Lung (tissue), 12 donors: Measurements from ENCODE around the gene ADORA3. TPM values are rescaled to one million over a fixed set of nuclear protein-coding genes. Genes with fewer than 3 reads are reported as not detected.

Experiments used
- ATAC-seq: fragments of 200-7000 bp; cut with Tn5 transposase; one replicate; pipeline ENCODE4 v1.9.1; 2020; ENCODE audit warnings: moderate number of reproducible peaks; ENCODE audit not compliant: insufficient read depth, low FRiP score
- DNase-seq, 3 donors: peaks; one replicate each; pipeline ENCODE4 v3.0.0-alpha.2; 2013 to 2017
- H3K27ac ChIP-seq, 2 donors: one replicate each; pipeline ENCODE4 v1.5.1; 2013; ENCODE audit warnings: mild to moderate bottlenecking in 2 of 2, moderate library complexity in 2 of 2, control low read depth in 1 of 2, inconsistent platforms in 1 of 2, low read depth in 1 of 2, low read length in 1 of 2
- H3K27me3 ChIP-seq, 3 donors: one replicate each; pipeline ENCODE4 v1.5.1; 2013; ENCODE audit warnings: low read length in 2 of 3; ENCODE audit not compliant: control insufficient read depth in 3 of 3, insufficient read depth in 3 of 3
- H3K36me3 ChIP-seq, 4 donors: one replicate each; pipeline ENCODE4 v1.5.1; 2013; ENCODE audit warnings: low read length in 4 of 4, mild to moderate bottlenecking in 1 of 4, moderate library complexity in 1 of 4; ENCODE audit not compliant: control insufficient read depth in 4 of 4, insufficient read depth in 4 of 4
- H3K4me1 ChIP-seq, 5 donors: one replicate each; pipeline ENCODE4 v1.5.1; 2013; ENCODE audit warnings: low read length in 5 of 5, mild to moderate bottlenecking in 2 of 5, moderate library complexity in 1 of 5; ENCODE audit not compliant: control insufficient read depth in 5 of 5, insufficient read depth in 5 of 5
- H3K4me3 ChIP-seq: one replicate; pipeline ENCODE4 v1.5.1; 2013; ENCODE audit warnings: mild to moderate bottlenecking, control low read depth, moderate library complexity
- H3K9ac ChIP-seq, 2 donors: one replicate each; pipeline ENCODE4 v1.5.1; 2013; ENCODE audit warnings: low read length in 2 of 2, control low read depth in 1 of 2; ENCODE audit not compliant: insufficient read depth in 1 of 2
- H3K9me3 ChIP-seq, 4 donors: one replicate each; pipeline ENCODE4 v1.5.1; 2013; ENCODE audit warnings: low read length in 3 of 4, mild to moderate bottlenecking in 1 of 4, moderate library complexity in 1 of 4; ENCODE audit not compliant: control insufficient read depth in 4 of 4, insufficient read depth in 3 of 4
- CTCF ChIP-seq: IDR thresholded peaks from 2 replicates; pipeline ENCODE4 v1.5.1; 2012; ENCODE audit warnings: mild to moderate bottlenecking; ENCODE audit errors: control extremely low read depth, extremely low read depth
- WGBS, 2 donors: extraction: QIAGEN DNeasy Blood & Tissue Kit; methylation state at CpG; one replicate each; pipeline ENCODE4 v1.1.7; 2013; 5-methylcytosine and 5-hydroxymethylcytosine counted together
- polyA plus RNA-seq, 2 donors: library from polyadenylated mRNA; stranded (reverse); fragments of 200-250 nt; gene quantifications; one replicate each; pipeline ENCODE4 v1.2.1, GENCODE V29; 2013
- total RNA-seq, 2 donors: library from RNA; depleted of rRNA in 1 of 2; stranded (reverse); fragments of >200 nt in 1 of 2; gene quantifications; one replicate each; pipeline ENCODE4 v1.2.1, GENCODE V29; 2014 to 2021
- donor health status: control.
- donor health status: control.
- donor health status: Bipolar disorder and iron deficiency.
- donor health status: healthy.
- donor health status: DM: yes; HTN: yes; CAD: no.

ADORA3 gene
- total and polyA plus RNA-seq, 4 donors, result 1.1 to 10.3 (median 3.9) TPM

- no peak overlapping the region for H3K27ac ChIP-seq
- TF ChIP-seq CTCF, result no peak
- ATAC-seq (no peak), DNase-seq (no peak)
- H3K4me1 ChIP-seq, result peaks cover 3 to 20% (median 8%) of the 10 kb centered on the region in 5 donors
- no peaks in the 10 kb centered on the region for H3K27me3 ChIP-seq
- H3K9me3 ChIP-seq, result no peaks in the 10 kb centered on the region
- no peaks in the 10 kb centered on the region for H3K36me3 ChIP-seq
- 93 to 95% methylated on average over 3 of the region's 3 CpGs for WGBS, 2 donors
- no peak overlapping the region for H3K4me3 ChIP-seq
- no peak overlapping the region for H3K9ac ChIP-seq
Observed at GRCh38 chr1:111520053-111520452, 16.6 kb upstream of the ADORA3 start.

GRCh38 chr1:111517469-111518225 is 14.2 kb upstream of the ADORA3 start:
- H3K4me3 ChIP-seq, result no peak overlapping the region
- no peak overlapping the region for H3K9ac ChIP-seq
- H3K4me1 ChIP-seq, result peaks cover 8 to 32% (median 15%) of the 10 kb centered on the region in 5 donors
- H3K36me3 ChIP-seq, result no peaks in the 10 kb centered on the region
- no peaks in the 10 kb centered on the region for H3K9me3 ChIP-seq
- no peaks in the 10 kb centered on the region for H3K27me3 ChIP-seq
- no peak overlapping the region for H3K27ac ChIP-seq
- TF ChIP-seq CTCF, result no peak
- 94% methylated on average over 1 of the region's 1 CpG for WGBS, 2 donors
- DNase-seq (no peak), ATAC-seq (no peak)

- Histone ChIP-seq H3K36me3 (no peaks in the 10 kb centered on the region), H3K27me3 (no peaks in the 10 kb centered on the region), H3K9ac (no peak overlapping the region), H3K9me3 (no peaks in the 10 kb centered on the region), H3K4me3 (no peak overlapping the region), H3K4me1 (peaks cover 8 to 32% (median 23%) of the 10 kb centered on the region in 5 donors), H3K27ac (peak overlapping the region; percentile 82 to 86)
- peak; percentile 3 for TF ChIP-seq CTCF
- peak; percentile 55 to 84 (median 75) for DNase-seq
- 4 to 11% methylated on average over 13 of the region's 13 CpGs for WGBS, 2 donors
- ATAC-seq, result peak; percentile 65
Observed at GRCh38 chr1:111516005-111516535, 12.6 kb upstream of the ADORA3 start.
